HCT116 (cell line): Measurements from ENCODE around the gene MCUR1. TPM values are rescaled to one million over a fixed set of nuclear protein-coding genes. Genes with fewer than 3 reads are reported as not detected.

Source experiments
- ATAC-seq: fragments of 200-7000 bp; cut with Tn5 transposase; 2 replicates; pipeline ENCODE4 v1.9.1; 2020; ENCODE audit warnings: mild to moderate bottlenecking, moderate library complexity
- BruUV-seq: library from RNA; stranded (reverse); fragments of 400-500 nt; replicated peaks from 2 replicates; lab custom pipeline; 2021; lab: Mats Ljungman, UMichigan
- CTCF ChIA-PET: fragments of 300-600 bp; sonication (Branson Sonifier 250); formaldehyde crosslinking; loops from one replicate; lab custom pipeline; 2021; ENCODE audit warnings: antibody characterized with exemption; lab: Charles Lee
- POLR2A ChIA-PET: fragments of 300-600, 350-600 bp; sonication (Branson Sonifier 250); formaldehyde crosslinking; loops from one replicate; lab custom pipeline; 2021; ENCODE audit warnings: antibody characterized with exemption; lab: Charles Lee
- RAD21 ChIA-PET, 2 experiments: fragments of 300-600 bp; sonication (Branson Sonifier 250); formaldehyde crosslinking; loops; one replicate each; lab custom pipeline; 2023; ENCODE audit warnings: low total read pairs in 2 of 2; ENCODE audit not compliant: uncharacterized antibody in 2 of 2, unreplicated experiment in 2 of 2, low non-redundant PET in 1 of 2; lab: Charles Lee
- DNase-seq: peaks from one replicate; pipeline ENCODE4 v3.0.0-alpha.2; 2010; ENCODE audit warnings: low read depth, low spot score
- H2AFZ ChIP-seq: fragments of 200-600 bp; shearing (Covaris generic), sonication (generic); 2 replicates; pipeline ENCODE4 v1.6.1; 2017; ENCODE audit warnings: low read depth, mixed run types, mixed read lengths, antibody characterized with exemption, low read length; ENCODE audit not compliant: poor library complexity, severe bottlenecking
- H3K27ac ChIP-seq: 2 replicates; pipeline ENCODE4 v1.5.1; 2012; ENCODE audit warnings: low read depth, low read length
- H3K27me3 ChIP-seq: fragments of 200-600 bp; sonication (generic); 2 replicates; pipeline ENCODE4 v1.6.1; 2016; ENCODE audit warnings: mixed run types, low read length, mixed read lengths; ENCODE audit not compliant: insufficient read depth
- H3K36me3 ChIP-seq, 2 experiments: fragments of 200-500 bp in 1 of 2; fragments of 200-600 bp in 1 of 2; sonication (Bioruptor generic) in 1 of 2; sonication (generic) in 1 of 2; 2 replicates each; pipeline versions ENCODE4 v1.5.1 to v1.6.1; 2014 to 2016; ENCODE audit warnings: low read length in 2 of 2, inconsistent platforms in 1 of 2, mixed read lengths in 1 of 2, mixed run types in 1 of 2; ENCODE audit not compliant: insufficient read depth in 2 of 2, control insufficient read depth in 1 of 2
- H3K4me1 ChIP-seq, 2 experiments: fragments of 200-600 bp in 1 of 2; sonication (generic) in 1 of 2; 2 replicates each; pipeline versions ENCODE4 v1.5.1 to v1.6.1; 2012 to 2017; ENCODE audit warnings: low read length in 2 of 2, inconsistent platforms in 1 of 2, mild to moderate bottlenecking in 1 of 2, mixed read lengths in 1 of 2, mixed run types in 1 of 2, moderate library complexity in 1 of 2; ENCODE audit not compliant: insufficient read depth in 2 of 2, control insufficient read depth in 1 of 2
- H3K4me2 ChIP-seq: fragments of 200-600 bp; sonication (generic); 2 replicates; pipeline ENCODE4 v1.6.1; 2017; ENCODE audit warnings: mixed run types, low read length, mixed read lengths
- H3K4me3 ChIP-seq, 2 experiments: fragments of 200-600 bp in 1 of 2; sonication (generic) in 1 of 2; replicated peaks in 1 of 2; 2 replicates each; pipeline ENCODE4 v1.5.1; 2011 to 2016; ENCODE audit warnings: low read length in 2 of 2, control low read depth in 1 of 2, low read depth in 1 of 2, mild to moderate bottlenecking in 1 of 2, mixed read lengths in 1 of 2, mixed run types in 1 of 2
- H3K79me2 ChIP-seq: fragments of 200-600 bp; sonication (generic); 2 replicates; pipeline ENCODE4 v1.6.1; 2017; ENCODE audit warnings: mild to moderate bottlenecking, mixed run types, low read length, moderate library complexity, mixed read lengths; ENCODE audit not compliant: insufficient read depth
- H3K9ac ChIP-seq: fragments of 200-600 bp; sonication (generic); 2 replicates; pipeline ENCODE4 v1.6.1; 2016; ENCODE audit warnings: low read length, mixed read lengths
- H3K9me2 ChIP-seq: fragments of 200-600 bp; sonication (generic), shearing (Covaris generic); 2 replicates; pipeline ENCODE4 v1.6.1; 2017; ENCODE audit warnings: mixed run types, mild to moderate bottlenecking, moderate library complexity; ENCODE audit not compliant: insufficient read depth
- H3K9me3 ChIP-seq, 2 experiments: fragments of 200-500 bp in 1 of 2; fragments of 200-600 bp in 1 of 2; sonication (Bioruptor generic) in 1 of 2; sonication (generic) in 1 of 2; 2 replicates each; pipeline ENCODE4 v1.6.1; 2014 to 2017; ENCODE audit warnings: low read length in 2 of 2, mixed read lengths in 2 of 2, inconsistent platforms in 1 of 2, low read depth in 1 of 2, mild to moderate bottlenecking in 1 of 2, mixed run types in 1 of 2, moderate library complexity in 1 of 2; ENCODE audit not compliant: control insufficient read depth in 1 of 2, insufficient read depth in 1 of 2
- H4K20me1 ChIP-seq: fragments of 200-600 bp; sonication (generic), shearing (Covaris generic); 2 replicates; pipeline ENCODE4 v1.6.1; 2017; ENCODE audit warnings: mixed run types, mild to moderate bottlenecking, moderate library complexity; ENCODE audit not compliant: insufficient read depth
- CBX3 ChIP-seq: IDR thresholded peaks from 2 replicates; pipeline ENCODE4 v1.6.1; 2012; ENCODE audit warnings: low read depth
- ELF1 ChIP-seq: IDR thresholded peaks from 2 replicates; pipeline ENCODE4 v1.6.1; 2012; ENCODE audit warnings: low read depth, borderline replicate concordance
- EZH2phosphoT487 ChIP-seq: fragments of 200-600 bp; IDR thresholded peaks from 2 replicates; pipeline ENCODE4 v1.6.1; 2018; ENCODE audit warnings: antibody characterized with exemption, borderline replicate concordance
- JUND ChIP-seq: IDR thresholded peaks from 2 replicates; pipeline ENCODE4 v1.6.1; 2012
- RAD21 ChIP-seq: IDR thresholded peaks from 2 replicates; pipeline ENCODE4 v1.6.1; 2012; ENCODE audit warnings: low read depth, mild to moderate bottlenecking
- SP1 ChIP-seq: IDR thresholded peaks from 2 replicates; pipeline ENCODE4 v1.6.1; 2012; ENCODE audit warnings: low read depth
- SRF ChIP-seq: IDR thresholded peaks from 2 replicates; pipeline ENCODE4 v1.6.1; 2012; ENCODE audit warnings: low read depth
- TCF7L2 ChIP-seq: IDR thresholded peaks from 2 replicates; pipeline ENCODE4 v1.7.0; 2011; ENCODE audit warnings: borderline replicate concordance, inconsistent platforms; ENCODE audit not compliant: insufficient read depth, insufficient read length; ENCODE audit errors: extremely low read depth
- YY1 ChIP-seq: IDR thresholded peaks from 2 replicates; pipeline ENCODE4 v1.6.1; 2011; ENCODE audit warnings: low read length, low read depth, moderate library complexity, mild to moderate bottlenecking; ENCODE audit not compliant: insufficient replicate concordance; ENCODE audit errors: extremely low read depth
- ZFX ChIP-seq: fragments of 450-650 bp; IDR thresholded peaks from 2 replicates; pipeline ENCODE4 v1.6.1; 2017
- ZNF274 ChIP-seq: fragments of 200-500 bp; sonication (Bioruptor generic); IDR thresholded peaks from 2 replicates; pipeline ENCODE4 v1.6.1; 2014; ENCODE audit warnings: mild to moderate bottlenecking, low read depth, low read length, inconsistent platforms
- intact Hi-C: fragments of 100-400 bp; cut with micrococcal nuclease; formaldehyde crosslinking; loops from 2 replicates; pipeline ENCODE4 v1.10.0; 2022
- total RNA-seq: library from RNA; stranded (reverse); gene quantifications from one replicate; pipeline ENCODE4 v1.2.1, GENCODE V29; 2021; ENCODE audit not compliant: unreplicated experiment
- TF ChIP-seq, protein P1 (sequence below), 3 experiments: fragments of 200-600 bp in 1 of 3; sonication (generic) in 1 of 3; IDR thresholded peaks in 2 of 3; conservative IDR thresholded peaks in 1 of 3; 2 replicates each; pipeline ENCODE4 v1.5.1; 2012 to 2017; ENCODE audit warnings: low read depth in 2 of 3, low read length in 2 of 3, antibody characterized with exemption in 1 of 3, borderline replicate concordance in 1 of 3, control low read depth in 1 of 3, mild to moderate bottlenecking in 1 of 3, mixed read lengths in 1 of 3, mixed run types in 1 of 3, moderate library complexity in 1 of 3; ENCODE audit not compliant: insufficient read depth in 1 of 3

Gene MCUR1
- total RNA-seq, 1 experiment from 2014 or later: 33.2 TPM

DNA sequence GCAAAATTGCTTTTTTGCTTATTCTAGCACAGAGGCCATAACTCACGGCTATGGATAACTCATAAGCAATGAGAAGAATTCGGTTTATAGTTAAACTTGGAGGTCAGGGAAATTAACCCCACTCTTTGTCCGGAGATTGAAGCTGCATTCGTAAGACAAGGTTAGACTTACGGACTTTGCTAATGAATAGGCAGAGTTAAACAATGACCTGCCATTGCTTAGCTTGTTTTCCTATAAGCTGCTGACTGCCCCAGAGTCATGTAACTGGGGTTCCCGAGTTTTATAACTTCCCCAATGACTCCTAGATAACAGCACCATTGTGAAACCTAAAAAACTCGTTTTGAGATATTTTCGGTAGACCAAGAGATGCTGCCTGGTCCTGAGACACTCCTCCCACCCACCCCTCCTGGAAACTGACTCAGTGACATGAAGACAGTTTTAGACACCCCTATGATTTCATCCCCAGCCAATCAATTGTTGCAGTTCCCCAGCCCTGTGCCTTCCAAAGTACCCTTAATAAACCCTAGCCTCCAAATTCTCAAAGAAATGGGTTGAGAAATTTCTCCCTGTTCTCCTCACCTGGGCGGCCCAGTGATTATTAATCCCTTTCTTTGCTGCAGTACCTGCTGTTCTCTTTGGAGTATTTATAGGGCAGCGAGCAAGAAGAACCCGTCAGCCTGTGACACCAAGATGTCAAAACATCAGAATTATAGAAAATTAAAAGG lies 33.1 kb upstream of the MCUR1 start:
- H3K9ac ChIP-seq: no peak overlapping the region
- POLR2A ChIA-PET: no interaction called here
- DNase-seq (no peak), ATAC-seq (no peak)
- no peak overlapping the region for H3K4me3 ChIP-seq
- CTCF ChIA-PET: no interaction called here
- no peaks in the 10 kb centered on the region for H3K27me3 ChIP-seq
- no peaks in the 10 kb centered on the region for H3K36me3 ChIP-seq
- H4K20me1 ChIP-seq: no peaks in the 10 kb centered on the region
- no peaks in the 10 kb centered on the region for H3K79me2 ChIP-seq
- no peak overlapping the region for H3K4me2 ChIP-seq
- RAD21 ChIA-PET: no interaction called here
- no peak overlapping the region for H2AFZ ChIP-seq
- intact Hi-C loops: no loop called here
- no peak overlapping the region for H3K27ac ChIP-seq
- no peaks in the 10 kb centered on the region for H3K4me1 ChIP-seq
- BruUV-seq: no TSS peak
- H3K9me2 ChIP-seq: no peaks in the 10 kb centered on the region
- no peaks in the 10 kb centered on the region for H3K9me3 ChIP-seq
- TF ChIP-seq SRF (no peak), ZFX (no peak), ZNF274 (no peak), CBX3 (no peak), SP1 (no peak), EZH2phosphoT487 (no peak), YY1 (no peak), ELF1 (no peak), TCF7L2 (no peak), RAD21 (no peak), JUND (no peak)
- TF ChIP-seq, protein P1, sequence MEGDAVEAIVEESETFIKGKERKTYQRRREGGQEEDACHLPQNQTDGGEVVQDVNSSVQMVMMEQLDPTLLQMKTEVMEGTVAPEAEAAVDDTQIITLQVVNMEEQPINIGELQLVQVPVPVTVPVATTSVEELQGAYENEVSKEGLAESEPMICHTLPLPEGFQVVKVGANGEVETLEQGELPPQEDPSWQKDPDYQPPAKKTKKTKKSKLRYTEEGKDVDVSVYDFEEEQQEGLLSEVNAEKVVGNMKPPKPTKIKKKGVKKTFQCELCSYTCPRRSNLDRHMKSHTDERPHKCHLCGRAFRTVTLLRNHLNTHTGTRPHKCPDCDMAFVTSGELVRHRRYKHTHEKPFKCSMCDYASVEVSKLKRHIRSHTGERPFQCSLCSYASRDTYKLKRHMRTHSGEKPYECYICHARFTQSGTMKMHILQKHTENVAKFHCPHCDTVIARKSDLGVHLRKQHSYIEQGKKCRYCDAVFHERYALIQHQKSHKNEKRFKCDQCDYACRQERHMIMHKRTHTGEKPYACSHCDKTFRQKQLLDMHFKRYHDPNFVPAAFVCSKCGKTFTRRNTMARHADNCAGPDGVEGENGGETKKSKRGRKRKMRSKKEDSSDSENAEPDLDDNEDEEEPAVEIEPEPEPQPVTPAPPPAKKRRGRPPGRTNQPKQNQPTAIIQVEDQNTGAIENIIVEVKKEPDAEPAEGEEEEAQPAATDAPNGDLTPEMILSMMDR (IDR thresholded peaks at IDR 0.05 in 2 of 3, conservative IDR thresholded peaks at IDR 0.05 in 1 of 3; ENCODE audit: borderline replicate concordance in 1 of 3, insufficient read depth in 1 of 3, low read depth in 2 of 3, low read length in 2 of 3): no peak
